Measurements from ENCODE around the gene KRTAP12-3.
"Not testable (repeated sequence)": the region's sequence is repeated elsewhere in the genome, so short reads cannot be mapped to it uniquely, and the experiment has no call there.

Gene KRTAP12-3, protein sequence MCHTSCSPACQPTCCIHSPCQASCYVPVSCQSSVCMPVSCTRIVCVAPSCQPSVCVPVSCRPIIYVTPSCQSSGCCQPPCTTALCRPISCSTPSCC

DNA sequence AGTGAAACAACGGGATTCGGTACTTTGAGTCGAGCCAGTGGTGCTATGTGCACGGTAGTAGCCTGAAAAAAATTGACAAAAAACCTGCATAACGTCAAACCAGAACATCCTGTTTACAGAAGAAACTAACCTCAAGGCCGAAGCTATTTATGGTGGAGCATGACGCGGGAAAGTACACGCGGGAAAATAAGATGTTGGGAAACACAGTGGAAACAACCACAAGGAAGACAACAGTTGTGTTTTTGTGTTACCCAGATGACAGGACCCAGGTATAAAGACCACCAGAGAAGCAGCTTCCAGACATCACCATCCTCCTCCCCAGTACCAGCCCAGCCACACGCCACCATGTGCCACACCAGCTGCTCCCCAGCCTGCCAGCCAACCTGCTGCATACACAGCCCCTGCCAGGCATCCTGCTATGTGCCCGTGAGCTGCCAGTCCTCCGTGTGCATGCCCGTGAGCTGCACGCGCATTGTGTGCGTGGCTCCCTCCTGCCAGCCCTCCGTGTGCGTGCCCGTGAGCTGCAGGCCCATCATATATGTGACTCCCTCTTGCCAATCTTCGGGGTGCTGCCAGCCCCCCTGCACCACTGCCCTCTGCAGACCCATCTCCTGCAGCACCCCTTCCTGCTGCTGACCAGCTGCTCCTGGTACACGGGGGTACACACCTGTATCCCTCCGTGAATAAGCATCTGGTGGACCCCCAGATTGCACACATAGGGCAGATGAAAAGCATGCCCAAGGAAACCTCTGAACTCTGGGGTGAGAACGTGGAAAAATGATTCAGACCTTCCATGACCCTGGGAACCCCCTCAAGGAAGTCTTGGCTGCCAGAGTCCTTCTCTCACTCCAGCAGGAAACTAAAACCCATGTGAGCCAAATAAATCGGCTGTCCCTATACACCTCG is at the start of gene KRTAP12-3:
TSS of gene KRTAP12-3 (plus strand) at position 298 of the 906 bp plus-strand sequence. CDS start at position 346, 48 bp downstream.
- DNase-seq (ENCODE audit: low spot score) = no peak

DNA sequence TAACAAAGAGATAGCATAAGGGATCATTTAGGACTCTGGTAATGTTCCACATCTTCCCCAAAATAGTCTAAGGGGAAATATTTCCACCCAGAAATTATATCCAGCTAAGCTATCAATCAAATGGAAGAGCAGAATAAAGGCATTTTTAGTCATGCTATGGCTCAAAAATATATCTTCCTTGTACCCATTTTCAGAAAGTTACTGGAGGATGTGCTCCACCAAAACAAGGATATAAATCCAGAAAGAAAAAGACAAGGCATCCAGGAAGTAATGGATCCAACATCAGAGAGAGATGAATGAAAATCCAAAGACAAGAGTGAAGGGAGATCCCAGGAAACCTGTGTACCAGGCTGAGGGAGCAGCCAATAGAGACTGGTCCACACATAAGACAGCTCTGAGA is 48.5 kb upstream of the KRTAP12-3 start:
- no peak for DNase-seq (ENCODE audit: low spot score)

DNA sequence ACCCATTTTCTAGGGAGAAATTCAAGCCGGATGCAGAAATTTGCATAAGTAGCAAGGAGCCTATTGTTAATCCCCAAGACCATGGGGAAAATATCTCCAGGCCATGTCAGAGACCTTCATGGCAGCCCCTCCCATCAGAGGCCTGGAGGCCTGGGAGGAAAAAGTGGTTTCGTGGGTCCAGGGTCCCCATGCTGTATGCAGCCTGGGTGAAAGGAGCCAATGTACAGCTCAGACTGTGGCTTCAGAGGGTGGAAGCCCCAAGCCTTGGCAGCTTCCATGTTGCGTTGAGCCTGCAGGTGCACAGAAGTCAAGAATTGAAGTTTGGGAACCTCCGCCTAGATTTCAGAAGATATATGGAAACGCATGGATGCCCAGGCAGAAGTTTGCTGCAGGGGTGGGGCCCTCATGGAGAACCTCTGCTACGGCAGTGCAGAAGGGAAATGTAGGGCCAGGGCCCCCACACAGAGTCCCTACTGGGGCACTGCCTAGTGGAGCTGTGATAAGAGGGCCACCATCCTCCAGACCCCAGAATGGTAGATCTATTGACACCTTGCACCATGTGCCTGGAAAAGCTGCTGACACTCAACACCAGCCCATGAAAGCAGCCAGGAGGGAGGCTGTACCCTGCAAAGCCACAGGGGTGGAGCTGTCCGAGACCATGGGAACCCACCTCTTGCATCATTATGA is 47.4 kb upstream of the KRTAP12-3 start:
- not testable (repeated sequence) for DNase-seq (ENCODE audit: low spot score)

- DNase-seq (ENCODE audit: low spot score) = no peak
Measured at GRCh38 chr21:44611551-44611950, 46.2 kb upstream of the KRTAP12-3 start.

- DNase-seq (ENCODE audit: low spot score) = no peak
Measured at GRCh38 chr21:44612029-44612486, 45.7 kb upstream of the KRTAP12-3 start, which contains the start of gene KRTAP10-8. KRTAP10-8 (plus strand) TSS chr21:44612079; CDS start chr21:44612101, 22 bp downstream.

GRCh38 chr21:44612669-44613229 is 45.0 kb upstream of the KRTAP12-3 start:
- no peak for DNase-seq (ENCODE audit: low spot score)

GRCh38 chr21:44613386-44614155 is 44.2 kb upstream of the KRTAP12-3 start:
- no peak for DNase-seq (ENCODE audit: low spot score)

- no peak for DNase-seq (ENCODE audit: low spot score)
Measured at GRCh38 chr21:44614161-44614631, 43.5 kb upstream of the KRTAP12-3 start.

GRCh38 chr21:44614961-44615391 is 42.8 kb upstream of the KRTAP12-3 start:
- peak; percentile 10 for DNase-seq (ENCODE audit: low spot score)

- no peak for DNase-seq (ENCODE audit: low spot score)
Measured at GRCh38 chr21:44615466-44615865, 42.3 kb upstream of the KRTAP12-3 start.

DNA sequence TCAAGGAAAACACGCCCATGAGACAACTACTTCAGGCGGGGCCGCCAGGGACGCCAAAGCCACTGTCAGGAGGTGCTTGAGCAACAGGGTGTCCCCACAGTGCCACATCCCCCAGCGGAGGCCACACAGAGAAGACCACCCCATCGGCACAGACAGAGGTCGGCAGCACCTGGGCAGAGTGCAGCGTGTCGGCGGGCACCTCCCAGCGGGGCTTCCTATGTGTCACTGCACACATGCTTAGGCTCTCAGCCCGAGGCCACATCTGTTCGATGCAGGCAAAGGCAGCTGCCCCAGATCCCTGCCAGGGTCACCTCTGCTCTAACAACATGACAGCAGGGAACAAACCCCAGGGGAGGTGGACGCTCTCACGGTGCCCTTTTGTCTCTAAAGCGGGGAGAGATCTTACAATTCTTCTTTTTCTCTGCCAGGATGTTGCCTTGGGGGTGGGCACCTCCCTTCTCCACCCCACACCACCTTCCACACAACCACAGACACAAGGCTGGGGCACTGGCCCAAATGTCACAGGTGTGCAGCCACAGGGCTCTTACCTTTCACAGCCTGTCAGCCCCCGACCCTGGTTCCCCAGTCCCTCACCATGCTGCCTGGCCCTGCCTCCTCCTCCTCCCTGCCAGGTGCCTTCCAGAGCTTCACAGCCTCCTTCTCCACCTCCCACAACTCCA is 41.7 kb upstream of the KRTAP12-3 start:
- DNase-seq (ENCODE audit: low spot score) = no peak

DNA sequence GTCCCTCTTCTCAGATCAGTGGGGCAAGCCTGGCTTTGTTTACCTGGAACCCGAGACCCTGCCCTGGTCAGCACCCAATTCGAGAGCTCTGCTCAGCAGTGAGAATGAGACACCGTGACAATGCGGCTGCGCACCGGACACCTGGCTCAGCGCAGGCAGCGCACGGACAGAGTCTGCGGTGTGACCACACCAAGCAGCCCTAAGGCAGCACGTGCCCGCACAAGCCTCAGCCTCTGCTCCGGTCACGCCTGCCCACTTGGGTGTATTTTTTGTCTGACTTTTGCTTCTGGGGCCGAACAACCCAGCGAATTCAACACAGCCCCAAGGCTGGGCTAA is 41.2 kb upstream of the KRTAP12-3 start:
- no peak for DNase-seq (ENCODE audit: low spot score)

GRCh38 chr21:44617071-44617501 is 40.6 kb upstream of the KRTAP12-3 start:
- no peak for DNase-seq (ENCODE audit: low spot score)

DNA sequence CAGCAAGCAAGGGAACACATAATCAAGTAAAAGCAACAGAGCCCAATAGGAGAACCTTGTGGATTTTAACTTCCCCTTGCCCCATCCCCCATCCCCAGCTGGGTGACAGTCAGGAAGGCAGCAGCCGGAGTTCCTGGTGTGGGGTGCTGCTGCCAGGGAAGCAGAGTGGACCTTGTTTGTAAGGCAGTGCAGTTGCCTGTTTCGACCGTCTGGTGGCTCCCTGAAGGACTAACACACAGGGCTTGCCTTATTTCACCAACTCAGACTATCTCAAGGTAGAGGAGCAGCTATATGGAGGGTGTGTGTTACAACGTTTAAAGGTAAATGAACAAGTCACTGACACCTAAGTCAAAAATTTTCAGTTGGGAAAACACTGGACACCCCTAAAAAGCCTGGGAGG is 39.2 kb upstream of the KRTAP12-3 start:
- DNase-seq (ENCODE audit: low spot score) = peak; percentile 5

- DNase-seq (ENCODE audit: low spot score) = no peak
Measured at GRCh38 chr21:44618909-44619308, 38.8 kb upstream of the KRTAP12-3 start.

DNA sequence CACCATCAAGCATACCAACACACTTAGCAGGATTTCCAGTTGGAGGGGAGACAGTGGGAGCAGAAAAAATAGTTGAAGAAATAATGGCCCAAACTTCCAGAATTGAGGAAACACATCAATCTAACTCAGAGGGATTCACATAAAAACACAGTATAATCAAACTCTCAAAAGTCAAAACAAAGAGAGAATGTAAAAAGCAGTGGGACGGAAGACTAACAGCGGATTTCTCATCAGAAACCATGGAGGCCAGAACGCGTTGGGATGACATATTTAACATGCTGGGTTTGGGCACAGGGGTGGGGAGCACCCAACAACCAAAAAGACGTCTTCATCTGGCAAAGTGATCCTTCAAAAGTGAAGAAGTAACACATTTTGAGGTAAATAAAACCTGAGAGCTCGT is 37.8 kb upstream of the KRTAP12-3 start:
- DNase-seq (ENCODE audit: low spot score) = no peak

DNA sequence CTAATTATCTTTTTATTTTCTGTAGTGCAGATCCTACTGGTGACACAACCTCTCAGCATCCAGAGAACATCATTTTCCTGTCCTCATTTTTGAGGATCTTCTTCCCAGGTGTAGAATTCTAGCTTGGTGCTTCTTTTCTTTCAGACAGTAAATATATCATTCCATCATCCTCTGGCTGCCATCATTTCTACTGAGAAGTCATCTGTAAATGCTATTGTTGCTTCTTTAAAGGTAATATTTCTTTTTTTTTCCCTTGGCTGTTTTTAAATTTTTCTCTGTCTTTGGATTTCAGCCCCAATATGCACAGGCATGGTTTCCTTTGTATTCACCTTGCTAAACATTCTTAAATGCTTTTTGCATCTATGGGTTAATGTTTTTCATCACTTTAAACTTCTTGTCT is 34.2 kb upstream of the KRTAP12-3 start:
- peak; percentile 8 for DNase-seq (ENCODE audit: low spot score)

DNA sequence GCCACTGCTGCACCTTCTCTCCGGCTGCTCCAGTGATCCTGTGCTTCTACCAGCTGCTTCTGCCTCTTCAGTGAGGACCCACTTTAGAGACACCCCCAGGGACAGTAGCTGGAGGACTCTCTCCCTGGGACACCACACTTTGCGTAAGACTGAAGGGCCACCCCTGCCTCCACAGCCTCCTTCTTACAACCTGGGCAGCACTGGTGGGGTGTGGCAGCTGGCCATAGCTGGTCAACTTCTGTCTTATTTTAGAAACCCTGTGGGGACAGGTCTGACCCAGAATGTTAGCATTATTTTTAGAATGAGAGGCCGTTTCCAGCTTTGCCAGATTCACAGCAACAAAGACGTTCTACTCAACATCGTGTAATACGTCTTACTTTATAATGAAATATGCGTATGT is 32.0 kb upstream of the KRTAP12-3 start:
- DNase-seq (ENCODE audit: low spot score) = no peak

DNA sequence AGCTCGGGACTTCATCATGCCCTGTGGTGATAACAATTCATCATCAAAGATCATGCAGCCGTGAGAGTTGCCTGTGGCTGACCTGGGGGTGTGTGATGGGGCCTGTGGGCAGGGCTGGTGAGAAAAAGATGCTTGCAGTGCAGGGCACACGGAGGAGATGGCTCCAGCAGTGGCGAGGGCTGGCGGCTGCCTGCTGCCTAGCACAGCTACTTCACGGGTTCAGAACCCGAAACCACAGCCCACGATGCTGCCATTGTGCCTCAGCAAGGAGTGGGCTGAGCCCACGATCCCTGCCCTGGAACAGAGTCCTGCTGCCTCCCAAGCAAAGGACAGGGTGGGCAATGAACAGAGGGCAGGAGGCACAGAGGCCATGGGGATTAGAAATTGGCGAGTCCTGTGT is 31.5 kb upstream of the KRTAP12-3 start:
- DNase-seq (ENCODE audit: low spot score) = no peak

GRCh38 chr21:44626673-44627143 is 31.0 kb upstream of the KRTAP12-3 start, which contains the start of gene KRTAP10-9:
KRTAP10-9 (plus strand) TSS chr21:44627093; CDS start chr21:44627172, 79 bp downstream.
- no peak for DNase-seq (ENCODE audit: low spot score)
